GM13976 (cell line): ENCODE data around the gene FAM89A.

Experiments used
- DNase-seq: peaks from one replicate; pipeline ENCODE4 v3.0.0; 2012; ENCODE audit warnings: low spot score
- in situ Hi-C: fragments of 300-500 bp; cut with MboI; formaldehyde crosslinking; loops from one replicate; pipeline ENCODE4 v1.12.0; 2022; ENCODE audit warnings: low sequenced_read_pairs, mixed read lengths, inconsistent platforms; ENCODE audit not compliant: unreplicated experiment
- TF ChIP-seq, protein P1 (sequence below): IDR thresholded peaks from 2 replicates; pipeline ENCODE4 v1.5.1; 2012; ENCODE audit warnings: borderline replicate concordance, mild to moderate bottlenecking; ENCODE audit not compliant: insufficient read depth; ENCODE audit errors: extremely low read depth, missing control alignments, control extremely low read depth

The FAM89A gene

DNA sequence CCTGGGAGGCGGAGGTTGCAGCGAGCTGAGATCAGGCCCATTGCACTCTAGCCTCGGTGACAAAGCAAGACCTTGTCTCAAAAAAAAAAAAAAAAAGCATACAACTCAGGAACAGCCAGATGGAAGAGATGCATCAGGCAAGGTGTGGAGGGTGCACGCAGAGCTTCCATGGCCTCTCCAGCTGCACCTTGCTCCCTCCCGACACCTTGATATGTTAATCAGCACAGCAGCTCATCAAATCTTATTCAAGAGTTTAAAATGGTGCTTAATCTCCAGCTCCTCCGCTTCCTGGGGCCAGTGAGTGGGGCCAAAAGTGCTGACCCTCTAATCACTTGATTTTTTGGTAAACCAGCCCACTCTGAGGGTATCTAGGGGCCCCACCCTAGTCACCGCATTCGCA is 29.3 kb upstream of the FAM89A start:
- in situ Hi-C loops: no loop called here
- TF ChIP-seq, protein P1, sequence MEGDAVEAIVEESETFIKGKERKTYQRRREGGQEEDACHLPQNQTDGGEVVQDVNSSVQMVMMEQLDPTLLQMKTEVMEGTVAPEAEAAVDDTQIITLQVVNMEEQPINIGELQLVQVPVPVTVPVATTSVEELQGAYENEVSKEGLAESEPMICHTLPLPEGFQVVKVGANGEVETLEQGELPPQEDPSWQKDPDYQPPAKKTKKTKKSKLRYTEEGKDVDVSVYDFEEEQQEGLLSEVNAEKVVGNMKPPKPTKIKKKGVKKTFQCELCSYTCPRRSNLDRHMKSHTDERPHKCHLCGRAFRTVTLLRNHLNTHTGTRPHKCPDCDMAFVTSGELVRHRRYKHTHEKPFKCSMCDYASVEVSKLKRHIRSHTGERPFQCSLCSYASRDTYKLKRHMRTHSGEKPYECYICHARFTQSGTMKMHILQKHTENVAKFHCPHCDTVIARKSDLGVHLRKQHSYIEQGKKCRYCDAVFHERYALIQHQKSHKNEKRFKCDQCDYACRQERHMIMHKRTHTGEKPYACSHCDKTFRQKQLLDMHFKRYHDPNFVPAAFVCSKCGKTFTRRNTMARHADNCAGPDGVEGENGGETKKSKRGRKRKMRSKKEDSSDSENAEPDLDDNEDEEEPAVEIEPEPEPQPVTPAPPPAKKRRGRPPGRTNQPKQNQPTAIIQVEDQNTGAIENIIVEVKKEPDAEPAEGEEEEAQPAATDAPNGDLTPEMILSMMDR: no peak
- no peak for DNase-seq

DNA sequence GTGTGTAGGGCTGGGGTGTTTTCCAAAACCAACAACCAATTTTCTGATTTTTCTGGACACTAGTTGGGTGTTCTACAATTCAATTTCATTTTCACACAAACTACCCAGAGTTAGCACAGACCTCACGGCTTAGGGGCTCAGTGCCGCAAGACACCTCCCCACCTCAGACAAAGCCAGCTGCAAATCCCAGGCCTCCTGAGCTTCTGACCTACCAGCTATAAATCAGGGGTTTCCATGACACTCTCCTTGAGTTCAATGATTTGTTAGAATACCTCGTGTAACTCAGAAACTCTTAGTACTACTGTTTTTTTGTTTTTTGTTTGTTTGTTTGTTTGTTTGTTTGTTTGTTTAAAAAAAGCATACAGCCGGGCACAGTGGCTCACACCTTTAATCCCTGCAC is 28.7 kb upstream of the FAM89A start:
- no peak for DNase-seq
- TF ChIP-seq, protein P1: no peak
- in situ Hi-C loops: no loop called here

DNA sequence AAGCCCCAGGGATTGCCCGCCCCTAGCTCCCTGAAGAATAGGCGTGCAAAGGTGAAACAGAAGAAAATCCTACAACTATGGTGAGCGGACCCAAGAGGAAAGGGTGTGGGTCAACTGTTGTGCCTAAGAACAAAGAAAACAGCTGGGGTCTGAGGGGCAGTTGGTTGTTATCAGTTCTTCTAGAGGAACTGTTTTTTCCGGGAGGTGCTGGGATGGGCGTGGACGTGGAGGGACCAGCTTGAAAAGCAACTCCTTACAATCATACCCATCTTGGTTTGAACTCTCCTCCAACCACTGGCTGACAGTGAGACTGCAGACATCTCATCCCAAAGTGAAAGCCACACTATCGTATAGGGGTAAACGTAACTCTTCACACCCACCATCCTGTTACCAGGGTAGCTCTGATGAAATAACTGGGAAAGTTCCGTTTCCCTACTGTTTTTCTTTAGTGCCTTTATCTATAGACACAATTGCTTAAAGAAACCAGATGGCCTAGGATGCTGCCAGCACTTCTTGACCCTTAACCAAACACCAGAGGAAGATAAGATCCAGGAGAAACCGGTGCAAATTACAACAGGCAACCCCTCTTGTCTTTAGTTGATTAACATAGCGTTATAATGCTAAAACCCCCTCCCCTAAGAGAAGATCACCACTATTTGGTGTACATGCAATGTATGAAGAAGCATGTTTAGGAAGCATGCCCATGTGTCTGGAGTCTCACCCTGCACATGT is 25.6 kb upstream of the FAM89A start:
- no peak for DNase-seq
- in situ Hi-C loops: no loop called here

DNA sequence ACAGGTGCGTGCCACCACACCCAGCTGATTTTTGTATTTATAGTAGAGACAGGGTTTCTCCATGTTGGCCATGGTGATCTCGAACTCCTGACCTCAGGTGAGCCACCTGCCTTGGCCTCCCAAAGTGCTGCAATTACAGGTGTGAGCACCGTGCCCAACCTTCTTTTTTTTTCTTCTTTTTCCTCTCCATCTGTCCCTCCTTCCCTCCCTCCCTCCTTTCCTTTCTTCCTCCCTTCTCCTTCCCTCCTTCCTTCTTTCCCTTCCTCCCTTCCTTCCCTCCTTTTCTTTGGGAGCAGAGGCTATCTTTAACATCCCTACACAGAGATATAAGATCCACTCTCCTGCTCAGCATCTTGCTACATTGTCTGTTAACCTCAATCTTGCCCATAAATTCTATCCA is 24.4 kb upstream of the FAM89A start:
- DNase-seq: no peak
- TF ChIP-seq, protein P1: no peak
- in situ Hi-C loops: no loop called here

More for the DNA sequence above, 25.6 kb upstream of the FAM89A start:
- TF ChIP-seq, protein P1: no peak

DNA sequence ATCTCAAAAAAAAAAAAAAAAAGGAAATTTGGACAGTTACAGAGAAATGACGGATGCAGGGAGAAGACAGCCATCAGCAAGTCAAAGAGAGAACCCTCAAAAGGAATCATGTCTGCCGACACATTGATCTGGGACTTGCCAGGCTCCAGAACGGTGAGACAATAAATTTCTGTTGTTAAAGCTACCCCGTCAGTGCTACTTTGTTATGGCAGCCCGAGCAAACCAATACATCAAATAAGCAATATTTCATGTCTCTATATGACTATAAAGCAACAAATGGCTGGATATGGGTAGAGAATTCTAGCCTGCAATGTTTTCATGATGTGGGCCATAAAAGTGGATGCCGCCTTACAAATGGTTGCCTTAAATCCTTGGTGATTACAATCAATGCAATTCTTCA is 23.3 kb upstream of the FAM89A start:
- no peak for DNase-seq
- in situ Hi-C loops: no loop called here
- TF ChIP-seq, protein P1: no peak

DNA sequence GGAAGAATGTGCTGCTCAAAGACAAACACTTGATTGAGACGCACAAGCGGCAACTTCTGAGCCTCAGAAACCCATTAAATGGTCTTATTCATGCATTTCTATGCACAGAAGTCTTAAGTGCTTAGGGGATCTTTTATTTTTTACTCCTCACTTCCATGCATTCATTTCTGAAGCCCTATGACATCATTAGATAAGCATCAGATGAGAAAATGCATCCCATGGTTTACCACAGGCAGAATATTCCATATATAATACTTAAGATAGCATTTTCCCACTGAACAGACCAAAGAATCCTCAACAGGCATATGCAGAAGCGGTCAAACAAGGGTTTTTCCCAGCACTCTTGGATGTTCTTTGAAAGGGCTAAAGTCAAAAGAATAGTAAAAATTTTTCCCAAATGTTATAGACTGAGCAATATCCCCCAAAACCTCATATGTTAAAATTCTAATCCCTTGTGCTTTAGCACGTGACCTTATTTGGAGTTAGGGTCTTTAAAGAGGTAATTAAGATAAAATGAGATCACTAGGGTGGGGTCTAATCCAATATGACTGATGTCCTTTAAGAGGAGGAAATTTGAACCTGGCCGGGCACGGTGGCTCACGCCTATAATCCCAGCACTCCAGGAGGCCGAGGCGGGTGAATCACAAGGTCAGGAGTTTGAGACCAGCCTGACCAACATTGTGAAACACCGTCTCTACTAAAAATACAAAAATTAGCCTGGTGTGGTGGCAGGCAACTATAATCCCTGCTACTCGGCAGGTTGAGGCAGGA is 22.6 kb upstream of the FAM89A start:
- TF ChIP-seq, protein P1: no peak
- in situ Hi-C loops: no loop called here
- DNase-seq: no peak
